ENCODE data around the gene GCSH. TPM values are rescaled to one million over a fixed set of nuclear protein-coding genes. Genes with fewer than 3 reads are reported as not detected.

The GCSH gene
- polyA plus RNA-seq, 1 of the 3 experiments (the other 2 are of a cell fraction) = 20.7 TPM

DNA sequence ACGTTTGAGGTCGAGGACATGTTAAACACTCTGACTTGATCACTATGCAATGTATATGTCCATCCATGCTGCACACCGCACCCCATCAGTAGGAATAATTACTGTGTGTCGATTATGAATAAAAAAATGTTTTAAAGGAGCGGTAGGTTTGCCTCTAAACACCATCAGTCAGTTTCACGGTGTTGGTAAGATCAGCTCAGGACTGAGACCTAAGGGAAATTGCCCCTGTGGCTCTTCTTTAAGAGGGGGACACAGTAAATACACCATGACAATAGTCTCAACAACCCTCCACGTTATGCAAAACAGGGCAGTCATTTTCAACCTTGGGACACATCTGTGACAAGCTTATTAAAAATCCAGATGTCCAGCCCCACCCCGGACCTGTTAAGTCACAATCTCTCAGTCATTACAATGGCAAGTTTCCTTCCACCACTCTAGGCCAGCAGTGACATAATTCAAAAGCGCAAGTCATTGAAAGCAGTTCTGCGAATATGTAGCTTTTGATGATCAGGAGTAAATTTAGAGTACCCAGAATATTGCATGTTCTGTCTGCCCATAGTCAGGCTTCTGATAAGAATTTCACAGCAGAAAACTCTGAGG lies 59.3 kb downstream of the GCSH start (continued):
- no peak for TF ChIP-seq MXI1 (IDR thresholded peaks at IDR 0.05; ENCODE audit: low read depth, low read length)
- TF ChIP-seq, protein P1, sequence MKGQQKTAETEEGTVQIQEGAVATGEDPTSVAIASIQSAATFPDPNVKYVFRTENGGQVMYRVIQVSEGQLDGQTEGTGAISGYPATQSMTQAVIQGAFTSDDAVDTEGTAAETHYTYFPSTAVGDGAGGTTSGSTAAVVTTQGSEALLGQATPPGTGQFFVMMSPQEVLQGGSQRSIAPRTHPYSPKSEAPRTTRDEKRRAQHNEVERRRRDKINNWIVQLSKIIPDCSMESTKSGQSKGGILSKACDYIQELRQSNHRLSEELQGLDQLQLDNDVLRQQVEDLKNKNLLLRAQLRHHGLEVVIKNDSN (IDR thresholded peaks at IDR 0.05; ENCODE audit: borderline replicate concordance, low read depth) = no peak
- TF ChIP-seq GABPA (IDR thresholded peaks at IDR 0.05; ENCODE audit: low read depth) = no peak
- TF ChIP-seq JUND (IDR thresholded peaks at IDR 0.05) = no peak

DNA sequence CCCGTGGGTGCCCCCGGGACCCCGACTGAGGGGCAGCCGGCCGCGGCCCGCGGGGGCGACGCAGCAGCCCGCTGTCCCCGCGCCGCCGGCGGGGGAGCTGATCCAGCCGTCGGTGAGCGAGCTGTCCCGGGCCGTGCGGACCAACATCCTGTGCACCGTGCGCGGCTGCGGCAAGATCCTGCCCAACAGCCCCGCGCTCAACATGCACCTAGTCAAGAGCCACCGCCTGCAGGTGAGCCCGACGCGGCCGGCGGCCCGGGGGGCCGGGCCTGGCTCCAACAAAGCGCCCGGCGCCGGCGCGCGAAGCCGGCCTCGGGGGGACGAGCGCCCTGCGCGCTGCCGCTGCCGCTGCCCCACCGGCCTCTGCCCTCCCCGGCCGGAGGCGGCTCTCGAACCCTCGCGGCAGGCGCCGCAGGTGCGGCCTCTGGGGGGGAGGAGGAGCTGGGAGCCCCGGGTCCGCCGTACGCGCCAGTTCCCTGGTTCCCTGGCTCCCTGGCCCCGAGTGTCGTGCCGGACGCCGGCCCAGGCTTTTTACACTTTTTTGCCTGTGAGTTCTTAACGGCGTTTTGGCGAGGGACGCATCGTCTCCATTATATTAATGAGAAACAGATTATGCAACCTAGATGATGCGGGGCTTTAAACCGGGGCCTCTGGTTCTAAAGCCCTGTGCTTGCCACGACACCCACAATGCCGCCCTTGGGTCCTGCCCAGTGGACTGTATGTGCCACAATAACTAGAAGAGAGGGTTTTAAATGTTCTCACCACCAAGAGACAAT lies 60.0 kb downstream of the GCSH start:
- DNase-seq = peak; percentile 80
- CTCF ChIA-PET = interaction anchor here (0.6 to 3.1 kb wide), 36 partner anchors 8 to 1914 kb away, joined by 3 to 22 read pairs (median 4); partner anchors contain the start of genes CENPN and CMC2

More for the DNA sequence above, 60.0 kb downstream of the GCSH start:
- H3K9me3 ChIP-seq = no peaks in the 10 kb centered on the region
- H3K27me3 ChIP-seq (ENCODE audit: insufficient read depth) = no peaks in the 10 kb centered on the region
- H3K36me3 ChIP-seq (replicated peaks in 1 of 2; ENCODE audit: control insufficient read depth in 1 of 2, insufficient read depth in 2 of 2, low read length in 1 of 2) = peaks cover 0 to 18% of the 10 kb centered on the region in 2 experiments
- H3K4me2 ChIP-seq = peak overlapping the region; percentile 89
- TF ChIP-seq, protein P2, sequence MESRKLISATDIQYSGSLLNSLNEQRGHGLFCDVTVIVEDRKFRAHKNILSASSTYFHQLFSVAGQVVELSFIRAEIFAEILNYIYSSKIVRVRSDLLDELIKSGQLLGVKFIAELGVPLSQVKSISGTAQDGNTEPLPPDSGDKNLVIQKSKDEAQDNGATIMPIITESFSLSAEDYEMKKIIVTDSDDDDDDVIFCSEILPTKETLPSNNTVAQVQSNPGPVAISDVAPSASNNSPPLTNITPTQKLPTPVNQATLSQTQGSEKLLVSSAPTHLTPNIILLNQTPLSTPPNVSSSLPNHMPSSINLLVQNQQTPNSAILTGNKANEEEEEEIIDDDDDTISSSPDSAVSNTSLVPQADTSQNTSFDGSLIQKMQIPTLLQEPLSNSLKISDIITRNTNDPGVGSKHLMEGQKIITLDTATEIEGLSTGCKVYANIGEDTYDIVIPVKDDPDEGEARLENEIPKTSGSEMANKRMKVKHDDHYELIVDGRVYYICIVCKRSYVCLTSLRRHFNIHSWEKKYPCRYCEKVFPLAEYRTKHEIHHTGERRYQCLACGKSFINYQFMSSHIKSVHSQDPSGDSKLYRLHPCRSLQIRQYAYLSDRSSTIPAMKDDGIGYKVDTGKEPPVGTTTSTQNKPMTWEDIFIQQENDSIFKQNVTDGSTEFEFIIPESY (IDR thresholded peaks at IDR 0.05; ENCODE audit: borderline replicate concordance, low read depth) = no peak
- TF ChIP-seq NRF1 (IDR thresholded peaks at IDR 0.05; ENCODE audit: low read depth, low read length) (no peak), TCF12 (IDR thresholded peaks at IDR 0.05) (no peak), FOXJ3 (CRISPR knock-in tag; IDR thresholded peaks at IDR 0.05) (no peak), EZH2phosphoT487 (IDR thresholded peaks at IDR 0.05; ENCODE audit: borderline replicate concordance, low read depth) (no peak), MEF2A (IDR thresholded peaks at IDR 0.05; ENCODE audit: borderline replicate concordance, low read depth) (no peak), FOSL2 (IDR thresholded peaks at IDR 0.05; ENCODE audit: borderline replicate concordance, low read depth) (no peak), SMC3 (IDR thresholded peaks at IDR 0.05; ENCODE audit: low read depth, low read length) (no peak), NFIC (IDR thresholded peaks at IDR 0.05; ENCODE audit: borderline replicate concordance) (no peak), JUND (IDR thresholded peaks at IDR 0.05) (no peak)
- TF ChIP-seq, protein P3, sequence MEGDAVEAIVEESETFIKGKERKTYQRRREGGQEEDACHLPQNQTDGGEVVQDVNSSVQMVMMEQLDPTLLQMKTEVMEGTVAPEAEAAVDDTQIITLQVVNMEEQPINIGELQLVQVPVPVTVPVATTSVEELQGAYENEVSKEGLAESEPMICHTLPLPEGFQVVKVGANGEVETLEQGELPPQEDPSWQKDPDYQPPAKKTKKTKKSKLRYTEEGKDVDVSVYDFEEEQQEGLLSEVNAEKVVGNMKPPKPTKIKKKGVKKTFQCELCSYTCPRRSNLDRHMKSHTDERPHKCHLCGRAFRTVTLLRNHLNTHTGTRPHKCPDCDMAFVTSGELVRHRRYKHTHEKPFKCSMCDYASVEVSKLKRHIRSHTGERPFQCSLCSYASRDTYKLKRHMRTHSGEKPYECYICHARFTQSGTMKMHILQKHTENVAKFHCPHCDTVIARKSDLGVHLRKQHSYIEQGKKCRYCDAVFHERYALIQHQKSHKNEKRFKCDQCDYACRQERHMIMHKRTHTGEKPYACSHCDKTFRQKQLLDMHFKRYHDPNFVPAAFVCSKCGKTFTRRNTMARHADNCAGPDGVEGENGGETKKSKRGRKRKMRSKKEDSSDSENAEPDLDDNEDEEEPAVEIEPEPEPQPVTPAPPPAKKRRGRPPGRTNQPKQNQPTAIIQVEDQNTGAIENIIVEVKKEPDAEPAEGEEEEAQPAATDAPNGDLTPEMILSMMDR (IDR thresholded peaks at IDR 0.05) = no peak
- TF ChIP-seq, protein P1 (IDR thresholded peaks at IDR 0.05; ENCODE audit: borderline replicate concordance, low read depth) = no peak
- TF ChIP-seq, protein P4, sequence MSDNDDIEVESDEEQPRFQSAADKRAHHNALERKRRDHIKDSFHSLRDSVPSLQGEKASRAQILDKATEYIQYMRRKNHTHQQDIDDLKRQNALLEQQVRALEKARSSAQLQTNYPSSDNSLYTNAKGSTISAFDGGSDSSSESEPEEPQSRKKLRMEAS (IDR thresholded peaks at IDR 0.05; ENCODE audit: low read depth) = no peak
- TF ChIP-seq, protein P5, sequence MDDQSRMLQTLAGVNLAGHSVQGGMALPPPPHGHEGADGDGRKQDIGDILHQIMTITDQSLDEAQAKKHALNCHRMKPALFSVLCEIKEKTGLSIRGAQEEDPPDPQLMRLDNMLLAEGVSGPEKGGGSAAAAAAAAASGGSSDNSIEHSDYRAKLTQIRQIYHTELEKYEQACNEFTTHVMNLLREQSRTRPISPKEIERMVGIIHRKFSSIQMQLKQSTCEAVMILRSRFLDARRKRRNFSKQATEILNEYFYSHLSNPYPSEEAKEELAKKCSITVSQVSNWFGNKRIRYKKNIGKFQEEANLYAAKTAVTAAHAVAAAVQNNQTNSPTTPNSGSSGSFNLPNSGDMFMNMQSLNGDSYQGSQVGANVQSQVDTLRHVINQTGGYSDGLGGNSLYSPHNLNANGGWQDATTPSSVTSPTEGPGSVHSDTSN (IDR thresholded peaks at IDR 0.05) = no peak
- 2% methylated on average over 19 of the region's 80 CpGs for WGBS (ENCODE audit: low lambda C conversion rate)
- H4K20me1 ChIP-seq (ENCODE audit: insufficient read depth) = peaks cover 9% of the 10 kb centered on the region; the same call in 1 of the 2 replicates
- peak overlapping the region; percentile 57 for H3K9ac ChIP-seq
- H3K79me2 ChIP-seq (ENCODE audit: insufficient read depth) = peaks cover 50% of the 10 kb centered on the region
- peak overlapping the region in 1 of 2 experiments; percentile 65; a peak in 2 of 4 replicates for H3K27ac ChIP-seq (ENCODE audit: low read depth in 2 of 2, low read length in 1 of 2)
- H2AFZ ChIP-seq (ENCODE audit: low read depth) = peak overlapping the region; percentile 66
- H3F3A ChIP-seq (replicated peaks; ENCODE audit: insufficient read depth) = no peaks in the 10 kb centered on the region
- no peaks in the 10 kb centered on the region for H3K9me2 ChIP-seq
- H3K4me1 ChIP-seq (ENCODE audit: control insufficient read depth in 1 of 2, insufficient read depth in 2 of 2, low read depth in 1 of 2, low read length in 1 of 2) = peaks cover 0 to 13% of the 10 kb centered on the region in 2 experiments; a peak in 2 of 4 replicates
- peak overlapping the region; percentile 67 to 86 for H3K4me3 ChIP-seq (ENCODE audit: low read depth in 2 of 2, low read length in 1 of 2)
- POLR2A ChIA-PET = interaction anchor here (0.9 to 1.2 kb wide), 4 partner anchors 29 to 365 kb away, joined by 3 to 5 read pairs (median 3); partner anchors contain the start of genes C16orf46, CENPN and CMC2

Data from SK-N-SH (cell line).